ENCODE measurements around the gene KCNB1.

- TF ChIP-seq CTCF (conservative IDR thresholded peaks at IDR 0.05) (no peak), ZFX (IDR thresholded peaks at IDR 0.05) (no peak)
These were observed 83.1 kb downstream of the KCNB1 start for GRCh38 chr20:49399329-49399728.
